ENCODE data around the gene COL2A1.

Gene COL2A1

GRCh38 chr12:48004053-48004941 is at the start of gene COL2A1:
Gene COL2A1, minus strand, starts transcription at chr12:48004476. Its CDS starts 155 bp downstream, at chr12:48004321.
- DNase-seq: peak; percentile 14

DNA sequence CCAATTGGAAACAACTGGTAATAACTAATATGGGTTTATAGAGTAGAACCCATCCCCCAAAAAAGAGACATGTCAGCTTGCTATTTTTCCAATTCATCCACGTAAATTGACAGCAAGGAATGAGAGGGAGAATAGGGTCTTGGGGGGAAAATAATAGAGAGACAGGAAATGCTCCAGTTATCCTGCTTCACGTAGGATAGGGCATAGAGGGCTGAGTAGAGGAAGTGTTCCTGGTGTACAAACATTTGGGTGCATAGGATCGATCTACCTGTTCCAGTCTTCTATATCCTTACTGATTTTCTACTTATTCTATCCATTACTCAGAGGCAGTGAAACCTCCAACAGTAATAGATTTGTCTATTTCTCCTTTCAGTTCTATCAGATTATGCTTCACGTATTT is 49.6 kb upstream of the COL2A1 start:
- no peak for DNase-seq

DNA sequence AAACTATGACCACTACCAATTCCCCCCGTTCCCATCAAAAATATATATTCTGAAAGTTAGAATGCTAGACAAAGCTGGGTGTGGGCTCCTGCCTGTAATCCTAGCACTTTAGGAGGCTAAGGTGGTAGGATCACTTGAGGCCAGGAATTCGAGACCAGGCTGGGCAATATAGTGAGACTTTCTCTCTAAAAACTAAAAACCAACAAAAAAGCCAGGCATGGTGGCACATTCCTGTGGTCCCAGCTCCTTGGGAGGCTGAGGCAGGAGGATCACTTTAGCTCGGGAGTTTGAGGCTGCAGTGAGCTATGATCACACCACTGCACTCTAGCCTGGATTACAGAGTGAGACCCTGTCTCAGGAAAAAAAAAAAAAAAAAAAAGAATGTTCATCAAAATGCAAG is 48.8 kb upstream of the COL2A1 start:
- DNase-seq: no peak

DNA sequence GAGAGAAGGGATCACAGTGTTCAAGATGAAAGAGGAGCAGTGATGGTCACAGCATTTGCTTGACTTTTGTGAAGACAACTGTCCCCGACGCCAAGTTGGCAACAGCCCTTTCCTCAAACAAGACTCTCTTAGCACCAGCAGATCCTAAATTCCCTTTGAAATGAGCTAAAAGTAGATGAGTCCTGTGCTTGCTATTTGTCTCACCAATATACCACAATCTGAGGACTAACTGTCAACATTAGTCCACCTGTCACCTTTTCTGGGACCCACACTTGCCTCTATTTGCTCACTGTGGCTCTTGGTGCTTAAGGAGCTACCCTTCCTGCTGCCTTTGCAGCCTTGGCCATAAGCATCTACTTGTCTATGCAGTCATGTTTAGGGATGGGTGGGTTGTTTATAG is 47.4 kb upstream of the COL2A1 start:
- no peak for DNase-seq

DNA sequence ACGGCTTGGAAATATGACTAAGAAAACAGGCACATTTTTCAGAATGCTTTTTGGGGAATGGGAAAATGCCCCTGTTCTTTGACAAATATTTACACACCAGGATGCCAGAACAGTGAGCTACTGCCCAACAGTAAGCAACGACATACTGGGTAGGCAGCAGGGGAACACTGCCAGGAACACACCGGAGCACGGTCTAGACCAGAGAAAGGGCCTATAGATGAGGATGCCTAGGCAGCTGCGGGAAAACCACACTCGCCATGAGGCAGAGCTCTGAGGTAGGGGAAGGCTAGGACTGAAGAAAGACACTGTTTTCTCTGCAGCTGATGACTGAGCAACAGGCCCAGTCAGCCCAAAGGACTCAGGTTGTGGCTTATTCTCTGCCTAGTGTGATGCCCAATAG is 45.9 kb upstream of the COL2A1 start:
- DNase-seq: no peak

DNA sequence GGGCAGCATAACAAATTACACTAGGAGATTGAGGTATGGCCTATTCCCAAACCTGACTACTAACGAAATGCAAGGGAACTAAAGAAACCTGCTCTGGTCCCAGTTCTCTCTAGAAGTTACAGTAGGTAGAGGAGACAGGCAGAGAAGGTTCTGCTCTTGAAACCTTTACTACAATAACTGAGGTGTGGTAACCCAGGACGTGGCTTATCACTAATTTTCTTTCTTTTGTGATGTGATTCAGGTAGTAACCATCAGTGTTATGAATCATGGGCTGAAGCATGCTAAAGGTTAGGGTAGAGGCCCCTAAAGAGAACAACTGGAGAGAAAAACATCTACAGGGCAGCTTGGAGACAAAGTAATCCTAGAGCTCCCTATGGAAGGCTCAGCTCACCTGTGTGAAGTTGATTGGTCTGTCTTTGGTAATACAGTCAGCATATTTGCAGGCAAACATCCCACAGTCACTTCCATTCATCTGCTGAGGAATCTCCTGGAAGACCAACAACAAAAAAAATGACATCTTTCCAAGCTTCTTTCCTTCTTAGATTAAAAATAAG is 41.8 kb upstream of the COL2A1 start:
- no peak for DNase-seq

- no peak for DNase-seq
These were observed 41.0 kb upstream of the COL2A1 start for GRCh38 chr12:48045061-48045846.

DNA sequence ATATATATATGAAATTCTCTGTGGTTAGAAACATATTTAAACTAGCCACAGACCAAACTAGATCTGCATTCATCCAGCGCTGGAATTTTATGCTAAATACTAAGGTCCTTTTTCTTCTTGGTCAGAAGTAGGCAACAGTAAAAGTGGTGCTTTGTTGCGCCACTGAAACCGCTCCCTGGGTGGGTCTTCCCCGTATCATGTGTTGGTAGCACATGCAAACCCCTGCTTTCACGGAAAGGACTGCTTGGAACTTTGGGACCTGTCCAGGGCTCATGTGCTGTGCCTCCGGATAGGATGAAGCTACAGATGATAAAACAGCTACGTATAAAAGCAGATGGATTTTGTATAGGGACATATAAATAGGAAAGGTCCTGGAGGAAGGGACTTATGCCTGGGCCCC is 40.1 kb upstream of the COL2A1 start:
- no peak for DNase-seq

DNA sequence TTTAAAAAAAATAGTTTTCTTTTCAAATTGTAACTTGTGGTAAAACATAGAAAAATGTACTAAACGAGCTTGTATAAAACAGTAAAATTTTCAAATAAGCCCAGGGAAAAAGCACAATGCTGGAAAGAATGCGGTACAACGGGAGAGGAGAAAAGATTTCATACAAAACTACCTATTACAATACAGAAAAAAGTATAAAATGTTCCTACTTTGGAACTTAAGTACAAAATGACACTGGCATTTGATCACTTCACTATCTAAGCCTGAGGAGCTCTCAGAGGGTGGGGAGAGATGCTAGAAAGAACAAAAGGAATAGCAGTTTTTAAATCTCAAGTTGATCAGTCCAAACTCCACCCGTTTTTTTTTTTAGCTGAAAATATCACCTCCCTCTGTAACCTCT is 39.5 kb upstream of the COL2A1 start:
- no peak for DNase-seq

DNA sequence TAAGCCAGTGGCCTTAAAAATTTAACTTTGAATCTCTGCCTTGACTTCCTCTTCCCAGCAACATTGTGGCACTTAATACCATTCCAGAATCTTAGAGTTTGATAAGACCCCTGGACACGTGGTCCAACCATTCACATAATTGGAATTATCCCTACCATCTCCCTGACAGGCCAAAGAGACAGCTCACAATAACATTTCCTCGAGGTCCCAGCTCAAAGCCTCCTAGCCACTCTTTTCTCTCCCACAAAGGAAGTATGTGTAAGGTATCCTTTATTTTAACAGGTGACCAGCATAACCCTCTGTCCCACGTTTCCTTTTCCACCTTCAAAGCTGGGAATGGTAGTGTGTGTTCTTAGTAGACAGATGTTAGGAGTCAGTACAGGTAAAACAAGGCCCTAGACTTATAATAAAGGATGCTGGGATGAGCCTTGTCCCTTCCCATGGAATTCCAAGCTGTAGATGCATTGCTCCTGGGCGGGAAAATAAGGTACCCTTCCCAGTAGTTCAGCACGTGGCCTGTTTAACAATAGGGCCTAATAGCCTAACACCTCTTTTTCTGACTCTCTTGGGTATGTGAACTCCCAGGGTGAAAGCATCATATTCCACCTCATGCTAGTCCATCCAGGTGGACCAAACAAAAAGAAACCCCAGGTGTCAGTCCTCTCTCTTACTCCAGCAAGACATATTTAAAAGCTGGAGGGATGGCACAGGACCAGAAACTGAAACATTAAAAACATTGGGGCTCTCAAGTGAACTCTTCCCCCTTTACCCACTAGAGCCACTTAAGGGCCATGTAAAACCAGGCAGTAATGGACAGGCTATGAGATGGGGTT is 37.5 kb upstream of the COL2A1 start:
- no peak for DNase-seq

DNA sequence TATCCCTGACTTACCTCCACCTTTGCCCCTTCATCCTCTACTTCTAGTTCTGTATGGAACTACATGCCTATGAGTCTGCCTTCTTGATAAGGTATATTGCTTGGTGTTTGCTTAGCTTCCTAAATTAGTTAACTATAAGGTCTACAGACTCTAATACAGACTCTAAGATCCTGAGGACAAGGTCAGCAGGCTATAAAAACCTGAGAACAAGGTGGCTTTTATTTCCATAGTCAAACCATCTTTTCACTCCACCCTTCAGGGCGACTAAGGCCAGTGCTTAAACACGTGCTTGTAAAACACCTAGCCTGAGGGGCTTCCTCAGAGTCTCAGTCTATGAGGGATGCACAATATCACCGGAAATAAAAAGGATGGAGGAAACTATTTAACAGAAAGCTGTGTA is 36.1 kb upstream of the COL2A1 start:
- no peak for DNase-seq

DNA sequence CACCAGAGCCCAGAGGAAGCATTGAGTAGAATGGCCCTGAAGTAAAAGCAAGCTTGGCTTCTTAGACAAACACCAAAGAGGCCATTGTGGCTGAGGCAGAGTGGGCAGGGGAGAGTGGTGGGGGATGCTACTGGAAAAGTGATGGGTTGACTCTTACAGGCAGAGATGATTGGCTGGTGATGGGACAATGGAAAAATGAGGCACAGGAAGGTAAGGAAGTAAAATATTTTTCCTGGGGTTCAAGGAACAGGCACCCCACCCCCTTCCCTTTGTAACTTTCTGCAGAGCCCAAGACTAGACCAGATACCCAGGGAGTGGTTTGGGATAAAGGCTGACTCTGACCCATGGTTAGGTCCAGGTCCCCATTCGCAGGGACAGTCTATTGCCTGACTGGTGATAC is 34.9 kb upstream of the COL2A1 start:
- DNase-seq: no peak

- DNase-seq: no peak
These were observed 33.8 kb upstream of the COL2A1 start for GRCh38 chr12:48038085-48038484.

GRCh38 chr12:48037267-48037915 is 33.1 kb upstream of the COL2A1 start:
- DNase-seq: peak; percentile 84

DNA sequence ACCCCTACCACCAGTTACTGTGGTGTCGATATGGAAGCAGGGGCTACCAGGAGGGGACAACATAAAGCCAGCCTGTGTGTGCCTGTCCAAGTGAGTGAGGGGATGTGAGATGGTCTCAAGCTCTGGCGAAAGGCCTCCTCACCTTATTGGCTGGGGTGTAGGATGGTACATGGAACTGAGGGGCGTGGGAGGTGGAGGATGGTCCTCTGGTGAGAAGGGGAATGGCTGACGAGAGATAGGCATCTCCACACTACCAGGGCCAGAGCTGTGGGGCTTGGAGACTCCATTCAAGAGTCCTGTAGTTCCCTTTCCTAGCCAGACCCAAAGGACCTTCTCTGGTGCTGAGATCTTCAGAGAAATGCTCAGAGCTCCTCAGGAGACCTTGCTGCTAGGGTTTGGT is 32.5 kb upstream of the COL2A1 start:
- no peak for DNase-seq

DNA sequence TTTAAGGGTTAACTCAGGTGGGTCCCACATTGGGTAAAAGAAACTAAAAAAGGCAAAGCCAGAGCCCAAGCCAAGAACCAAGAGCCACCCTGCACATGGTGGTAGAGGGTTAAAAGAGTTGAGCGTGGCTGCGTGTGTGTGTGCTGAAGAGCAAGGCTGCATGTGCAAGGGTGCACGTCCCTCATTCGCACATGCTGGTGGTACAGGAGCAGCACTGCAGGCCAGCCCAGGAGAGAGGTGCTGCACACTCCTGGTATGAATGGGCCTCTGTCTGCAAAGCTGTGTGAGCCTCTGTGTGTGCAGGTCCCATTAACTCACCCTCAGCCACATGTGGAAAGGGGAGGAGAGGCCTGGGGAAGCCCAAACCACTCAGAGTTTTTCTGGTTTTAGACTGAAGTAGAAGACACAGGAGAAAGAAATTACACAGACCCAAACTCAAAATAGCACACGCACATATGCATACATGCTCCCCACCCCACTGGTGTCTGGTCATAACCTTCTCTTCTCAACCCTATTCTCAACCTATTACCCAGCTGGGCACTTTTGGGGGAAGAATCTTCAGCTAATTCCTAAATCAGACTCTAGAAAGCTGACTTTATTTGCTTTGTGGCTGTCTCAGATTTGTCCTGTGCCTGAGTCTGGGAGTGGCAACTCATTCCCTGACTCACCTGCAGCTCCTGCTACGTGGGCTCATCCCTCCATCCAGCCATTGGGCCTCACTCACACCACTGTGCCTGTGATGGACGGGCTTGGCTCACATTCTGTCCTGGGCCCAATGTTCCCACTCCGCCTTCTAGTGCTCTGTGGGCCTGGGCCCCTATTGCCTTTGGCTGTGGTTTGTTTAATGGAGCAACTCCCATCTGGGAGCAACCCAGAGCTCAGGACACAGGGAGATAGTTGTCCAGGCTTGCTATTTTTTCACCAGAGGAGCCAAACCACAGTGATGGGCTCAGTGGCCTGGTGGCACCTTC is 30.8 kb upstream of the COL2A1 start:
- no peak for DNase-seq

DNA sequence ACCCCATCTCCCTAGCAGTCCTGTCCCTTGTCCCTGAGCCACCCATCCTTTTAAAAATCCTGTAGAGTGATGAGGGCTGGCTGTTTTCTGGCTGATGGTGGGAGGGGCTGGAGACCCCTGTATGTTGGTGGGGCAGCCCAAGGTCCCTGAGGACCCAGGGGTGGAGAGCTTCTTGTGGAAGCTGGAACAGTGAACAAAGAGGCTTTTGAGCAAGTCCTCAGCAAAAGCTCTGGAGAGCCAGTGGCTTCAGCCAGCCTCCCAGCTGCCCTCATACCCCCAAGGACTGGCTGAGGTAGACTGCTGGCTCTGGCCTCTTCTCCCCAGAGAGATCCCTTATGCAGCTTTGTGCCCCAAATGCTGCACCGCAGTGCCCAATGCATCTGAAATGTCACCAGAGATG is 29.2 kb upstream of the COL2A1 start:
- no peak for DNase-seq

DNA sequence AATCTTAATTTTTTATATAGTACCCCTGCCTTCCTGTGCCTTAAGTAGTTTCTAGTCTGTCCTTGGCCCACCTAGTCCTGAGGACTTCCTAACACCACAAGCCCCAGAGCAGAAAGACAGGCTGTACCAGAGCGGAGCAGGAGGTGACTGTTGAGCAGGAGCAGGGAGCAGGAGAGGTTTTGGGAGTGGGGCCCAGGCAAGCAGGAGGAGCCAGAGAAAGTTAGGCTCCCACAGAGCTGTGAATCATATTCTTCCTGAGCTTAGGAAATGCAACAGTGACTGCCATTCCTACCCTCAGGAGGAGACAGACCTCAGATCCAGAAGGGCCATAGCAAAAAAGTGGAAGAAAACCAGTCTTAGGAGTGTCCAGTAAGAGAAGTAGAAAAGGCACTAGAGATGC is 28.3 kb upstream of the COL2A1 start:
- peak; percentile 1 for DNase-seq

GRCh38 chr12:48031135-48031960 is 27.1 kb upstream of the COL2A1 start:
- no peak for DNase-seq

GRCh38 chr12:48030173-48030650 is 25.9 kb upstream of the COL2A1 start:
- no peak for DNase-seq
